Suppressor macrophage treated with lipopolysaccharide for 4 hours (primary cell): ENCODE data around the gene ATP10B.
"Not testable (repeated sequence)": the region's sequence is repeated elsewhere in the genome, so short reads cannot be mapped to it uniquely, and the experiment has no call there.

Experiments
- DNase-seq: peaks from one replicate; pipeline ENCODE4 v3.0.0-alpha.2; 2020

Gene ATP10B

GRCh38 chr5:160750938-160751657, 100.9 kb downstream of the ATP10B start:
- DNase-seq: no peak

GRCh38 chr5:160749682-160750081, 102.3 kb downstream of the ATP10B start:
- DNase-seq: no peak

- no peak for DNase-seq
These were observed 103.0 kb downstream of the ATP10B start for GRCh38 chr5:160749026-160749425.

- DNase-seq: no peak
These were observed 104.0 kb downstream of the ATP10B start for GRCh38 chr5:160747987-160748386.

GRCh38 chr5:160747559-160747958, 104.5 kb downstream of the ATP10B start:
- no peak for DNase-seq

- DNase-seq: no peak
These were observed 107.5 kb downstream of the ATP10B start for GRCh38 chr5:160744268-160745101.

- DNase-seq: no peak
These were observed 109.0 kb downstream of the ATP10B start for GRCh38 chr5:160743027-160743426.

- no peak for DNase-seq
These were observed 109.6 kb downstream of the ATP10B start for GRCh38 chr5:160742446-160742845.

GRCh38 chr5:160727296-160727997, 124.6 kb downstream of the ATP10B start:
- DNase-seq: no peak

- DNase-seq: no peak
These were observed 125.3 kb downstream of the ATP10B start for GRCh38 chr5:160726721-160727120.

- DNase-seq: no peak
These were observed 131.2 kb downstream of the ATP10B start for GRCh38 chr5:160720822-160721221.

- DNase-seq: not testable (repeated sequence)
These were observed 136.5 kb downstream of the ATP10B start for GRCh38 chr5:160715508-160715907.

- DNase-seq: no peak
These were observed 148.3 kb downstream of the ATP10B start for GRCh38 chr5:160703547-160704189.

GRCh38 chr5:160702934-160703333, 149.1 kb downstream of the ATP10B start:
- peak; percentile 90 for DNase-seq

- DNase-seq: peak; percentile 56
These were observed 149.7 kb downstream of the ATP10B start for GRCh38 chr5:160702311-160702803.

- no peak for DNase-seq
These were observed 150.6 kb downstream of the ATP10B start for GRCh38 chr5:160701403-160701802.

GRCh38 chr5:160699301-160699700, 152.7 kb downstream of the ATP10B start:
- DNase-seq: no peak

- no peak for DNase-seq
These were observed 154.7 kb downstream of the ATP10B start for GRCh38 chr5:160697281-160697680.

- DNase-seq: peak; percentile 44
These were observed 157.1 kb downstream of the ATP10B start for GRCh38 chr5:160694896-160695295.

- no peak for DNase-seq
These were observed 158.1 kb downstream of the ATP10B start for GRCh38 chr5:160693831-160694465.

GRCh38 chr5:160692271-160692670, 159.7 kb downstream of the ATP10B start:
- peak; percentile 52 for DNase-seq

GRCh38 chr5:160685695-160686094, 166.3 kb downstream of the ATP10B start:
- DNase-seq: peak; percentile 60
